SJCRH30 (cell line): Measurements from ENCODE around the gene LCN1. TPM values are rescaled to one million over a fixed set of nuclear protein-coding genes. Genes with fewer than 3 reads are reported as not detected.
"Not testable (repeated sequence)": the region's sequence is repeated elsewhere in the genome, so short reads cannot be mapped to it uniquely, and the experiment has no call there.

Experiments
- DNase-seq, 2 experiments: peaks; one replicate each; pipeline ENCODE4 v3.0.0-alpha.2; 2015 to 2020
- H3K27ac ChIP-seq: fragments of 250-450 bp; sonication (Bioruptor Pico); 2 replicates; pipeline ENCODE4 v1.5.1; 2020; ENCODE audit warnings: mild to moderate bottlenecking, moderate library complexity
- H3K27me3 ChIP-seq: fragments of 250-450 bp; sonication (Bioruptor Pico); 2 replicates; pipeline ENCODE4 v1.5.1; 2020; ENCODE audit warnings: mild to moderate bottlenecking, moderate library complexity
- H3K36me3 ChIP-seq: fragments of 250-450 bp; sonication (Bioruptor Pico); 2 replicates; pipeline ENCODE4 v1.5.1; 2020; ENCODE audit warnings: mild to moderate bottlenecking, moderate library complexity
- H3K4me1 ChIP-seq: fragments of 250-450 bp; sonication (Bioruptor Pico); 2 replicates; pipeline ENCODE4 v1.5.1; 2020; ENCODE audit warnings: mild to moderate bottlenecking, moderate library complexity
- H3K4me3 ChIP-seq: fragments of 250-450 bp; sonication (Bioruptor Pico); 2 replicates; pipeline ENCODE4 v1.5.1; 2020; ENCODE audit warnings: mild to moderate bottlenecking, moderate library complexity
- H3K9me3 ChIP-seq: fragments of 250-450 bp; sonication (Bioruptor Pico); replicated peaks from 2 replicates; pipeline ENCODE4 v1.5.1; 2020; ENCODE audit warnings: mild to moderate bottlenecking, moderate library complexity
- total RNA-seq: library from RNA; depleted of rRNA; stranded (reverse); fragments of >200 nt; shearing (Covaris generic); gene quantifications from 2 replicates; pipeline ENCODE4 v1.2.3, GENCODE V29; 2014

Gene LCN1
- total RNA-seq, 1 experiment from 2014 or later = not detected

DNA sequence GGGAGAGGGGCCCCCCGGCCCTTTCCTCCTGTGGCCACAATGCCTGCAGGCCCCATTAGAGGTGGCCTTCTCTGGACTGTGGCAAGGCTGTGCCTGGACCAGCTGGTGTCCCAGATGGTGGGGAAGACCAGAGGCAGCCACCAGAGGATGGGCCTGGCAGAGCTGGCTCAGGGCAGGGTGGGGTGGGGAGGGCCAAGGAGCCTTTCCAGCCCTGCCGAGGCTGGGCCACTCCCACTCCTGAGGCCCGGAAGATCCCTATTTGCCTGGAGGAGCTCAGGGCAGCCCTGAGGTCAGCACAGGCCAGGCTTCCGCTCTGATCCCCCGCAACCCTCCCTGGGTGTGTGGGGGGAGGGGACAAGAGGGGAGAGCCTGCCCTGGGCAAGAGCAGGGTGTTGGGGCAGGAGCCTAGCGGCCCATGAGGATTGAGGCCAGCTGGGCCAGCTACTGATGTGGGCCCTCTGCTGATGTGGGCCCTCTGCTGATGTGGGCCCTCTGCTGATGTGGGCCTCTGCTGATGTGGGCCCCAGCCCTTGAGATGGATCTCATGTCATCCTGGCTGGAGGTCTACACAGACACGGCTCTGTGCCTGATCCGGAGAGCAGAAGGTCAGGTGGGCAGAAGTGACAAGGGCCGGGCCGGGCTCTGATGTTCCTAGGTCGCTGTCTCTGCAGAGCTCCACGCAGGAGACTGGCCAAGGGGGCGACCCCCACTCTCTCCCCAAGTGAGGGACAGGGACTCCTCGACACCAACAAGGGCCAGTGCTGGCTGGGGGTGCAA lies 14.7 kb upstream of the LCN1 start:
- DNase-seq = no peak

DNA sequence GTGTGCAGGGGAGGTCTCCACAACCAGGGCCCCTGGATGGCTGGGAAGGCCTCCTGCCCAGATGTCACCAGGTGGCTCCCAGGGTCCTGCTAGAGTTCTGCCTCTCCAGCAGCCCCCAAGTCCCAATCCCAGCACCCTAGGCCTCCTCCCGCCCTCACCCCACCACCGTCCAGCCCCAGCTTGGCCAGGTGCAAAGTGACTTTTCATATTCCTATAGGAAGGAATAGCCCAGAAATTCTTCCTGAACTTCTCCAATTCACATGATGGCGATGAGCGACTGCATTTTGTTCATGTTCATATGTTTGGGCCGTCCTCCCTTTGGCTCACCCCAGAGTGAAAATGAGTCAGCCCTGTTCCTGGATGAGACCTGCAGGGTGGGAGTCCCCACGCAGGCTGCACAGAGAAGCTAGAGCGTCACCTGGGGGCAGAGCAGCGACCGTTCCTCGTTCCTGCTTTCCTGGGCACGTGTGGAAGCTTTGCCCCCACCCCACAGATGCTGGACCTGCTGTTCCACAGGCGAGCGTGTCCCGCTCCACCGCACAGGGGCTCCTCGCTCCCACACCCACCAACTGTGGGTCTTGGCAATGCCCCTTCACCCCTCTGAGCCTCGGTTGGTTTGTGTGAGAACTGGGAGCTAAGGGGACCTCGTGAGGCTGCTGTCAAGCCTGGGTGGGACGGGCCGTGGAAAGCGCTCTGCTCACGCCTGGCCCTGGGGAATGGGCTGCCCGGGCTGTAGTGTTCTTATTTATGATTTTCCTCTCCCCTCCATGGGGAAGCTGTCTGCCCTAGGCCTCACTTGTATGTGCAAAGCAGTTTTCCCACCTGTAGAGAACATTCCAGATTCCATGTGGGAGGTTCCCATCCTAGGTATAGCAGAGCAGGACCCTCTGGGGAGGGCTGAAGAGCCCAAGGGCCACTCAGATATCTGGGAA lies 13.9 kb upstream of the LCN1 start:
- Histone ChIP-seq H3K36me3 (peaks cover 22% of the 10 kb centered on the region), H3K27ac (no peak overlapping the region), H3K4me1 (no peaks in the 10 kb centered on the region), H3K4me3 (no peak overlapping the region), H3K9me3 (no peaks in the 10 kb centered on the region), H3K27me3 (peaks cover 6% of the 10 kb centered on the region)
- DNase-seq = peak in 1 of 2 experiments; percentile 0

More for the DNA sequence above, 14.7 kb upstream of the LCN1 start:
- no peak overlapping the region for H3K4me3 ChIP-seq
- no peaks in the 10 kb centered on the region for H3K9me3 ChIP-seq
- peaks cover under 1% of the 10 kb centered on the region; the same call in 1 of the 2 replicates for H3K27me3 ChIP-seq
- peaks cover 29% of the 10 kb centered on the region for H3K36me3 ChIP-seq
- peaks cover 6% of the 10 kb centered on the region; the same call in 1 of the 2 replicates for H3K4me1 ChIP-seq
- H3K27ac ChIP-seq = no peak overlapping the region

DNA sequence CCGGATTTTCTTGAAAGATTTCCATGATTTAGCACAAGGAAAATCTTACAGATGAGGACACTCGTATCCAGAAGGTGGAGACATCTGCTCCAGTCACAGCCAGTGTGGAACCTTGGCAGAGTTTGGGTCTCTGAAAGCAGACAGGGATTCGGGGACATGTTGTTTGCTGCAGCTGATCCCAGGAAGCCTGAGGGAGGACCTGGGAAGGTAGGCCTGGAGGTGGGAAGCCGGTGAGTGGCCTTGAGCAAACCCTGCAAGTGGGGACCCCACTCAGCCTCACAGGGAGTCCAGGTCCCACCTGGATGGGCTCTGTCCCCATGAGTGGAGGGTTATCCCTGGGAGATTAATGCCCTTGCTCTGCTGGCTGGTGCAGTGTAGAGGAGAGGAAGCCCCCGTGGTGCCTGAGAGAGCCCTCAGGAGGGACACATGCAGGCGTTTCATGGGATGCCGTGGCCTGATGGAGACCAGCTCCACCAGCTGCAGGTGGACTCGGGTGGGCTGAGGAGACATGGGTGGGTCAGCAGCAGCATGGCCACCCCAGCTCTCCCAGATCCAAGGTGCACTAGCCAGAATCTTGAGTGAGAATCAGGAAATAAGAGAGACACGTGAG lies 12.9 kb upstream of the LCN1 start:
- no peak overlapping the region for H3K4me3 ChIP-seq
- no peak overlapping the region for H3K27ac ChIP-seq
- peak in 1 of 2 experiments; percentile 1 for DNase-seq
- H3K36me3 ChIP-seq = peaks cover 15% of the 10 kb centered on the region
- no peaks in the 10 kb centered on the region for H3K9me3 ChIP-seq
- peaks cover 11% of the 10 kb centered on the region for H3K27me3 ChIP-seq
- no peaks in the 10 kb centered on the region for H3K4me1 ChIP-seq

DNA sequence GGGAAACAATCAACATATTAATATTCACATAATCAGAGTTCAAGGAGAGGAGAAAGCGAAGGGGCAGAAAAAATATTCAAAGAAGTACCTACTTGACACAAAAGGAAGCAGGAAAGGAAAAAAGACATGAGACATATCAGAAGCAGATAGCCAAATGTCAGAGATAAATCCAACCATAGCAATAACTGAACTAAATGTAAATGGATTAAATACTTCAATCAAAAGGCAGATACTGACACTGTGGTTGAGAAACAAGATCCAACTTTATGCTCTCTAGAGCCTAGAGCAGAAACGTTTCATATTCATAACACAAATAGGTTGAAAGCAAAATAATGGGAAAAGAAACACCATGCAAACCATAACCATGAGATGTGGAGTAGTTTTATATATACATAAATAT lies 11.8 kb upstream of the LCN1 start:
- no peaks in the 10 kb centered on the region for H3K4me1 ChIP-seq
- no peak overlapping the region for H3K4me3 ChIP-seq
- H3K27me3 ChIP-seq = peaks cover 16% of the 10 kb centered on the region
- H3K27ac ChIP-seq = no peak overlapping the region
- peaks cover 4% of the 10 kb centered on the region for H3K36me3 ChIP-seq
- no peak for DNase-seq
- no peaks in the 10 kb centered on the region for H3K9me3 ChIP-seq

DNA sequence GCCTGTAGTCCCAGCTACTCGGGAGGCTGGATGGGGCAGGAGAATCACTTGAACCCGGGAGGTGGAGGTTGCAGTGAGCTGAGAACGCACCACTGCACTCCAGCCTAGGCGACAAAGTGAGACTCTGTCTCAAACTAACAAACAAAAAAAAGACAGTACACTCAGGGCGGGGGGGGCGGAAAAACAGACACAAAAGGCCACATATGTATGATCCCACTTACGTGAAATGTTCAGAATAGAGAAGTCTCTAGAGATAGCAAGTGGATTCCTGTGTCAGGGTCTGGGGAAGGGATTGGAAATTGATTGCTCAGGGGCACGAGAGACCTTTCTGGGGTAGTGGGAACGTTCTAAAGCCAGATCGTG lies 9.0 kb upstream of the LCN1 start:
- DNase-seq = no peak
- no peaks in the 10 kb centered on the region for H3K9me3 ChIP-seq
- H3K36me3 ChIP-seq = no peaks in the 10 kb centered on the region
- H3K4me1 ChIP-seq = no peaks in the 10 kb centered on the region
- no peak overlapping the region for H3K4me3 ChIP-seq
- H3K27ac ChIP-seq = no peak overlapping the region
- peaks cover 25% of the 10 kb centered on the region for H3K27me3 ChIP-seq

DNA sequence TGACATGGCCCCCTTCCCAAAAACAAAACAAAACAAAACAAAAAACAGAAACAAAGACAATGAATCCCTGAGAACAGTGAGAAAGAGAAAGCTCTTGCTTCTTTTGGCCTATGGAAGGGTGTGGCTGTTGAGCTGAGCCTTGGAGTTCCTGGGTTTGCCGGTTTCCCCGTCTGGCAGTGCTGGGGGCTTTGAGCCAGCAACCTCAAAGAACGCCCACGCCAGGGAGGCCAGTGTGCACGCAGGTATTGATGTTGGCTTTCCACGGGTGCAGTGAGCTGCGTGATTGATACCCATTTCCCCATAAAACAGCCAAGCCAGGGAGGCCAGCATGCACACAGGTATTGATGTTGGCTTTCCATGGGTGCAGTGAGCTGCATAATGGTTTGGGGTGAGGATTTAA lies 8.3 kb upstream of the LCN1 start:
- no peak for DNase-seq

DNA sequence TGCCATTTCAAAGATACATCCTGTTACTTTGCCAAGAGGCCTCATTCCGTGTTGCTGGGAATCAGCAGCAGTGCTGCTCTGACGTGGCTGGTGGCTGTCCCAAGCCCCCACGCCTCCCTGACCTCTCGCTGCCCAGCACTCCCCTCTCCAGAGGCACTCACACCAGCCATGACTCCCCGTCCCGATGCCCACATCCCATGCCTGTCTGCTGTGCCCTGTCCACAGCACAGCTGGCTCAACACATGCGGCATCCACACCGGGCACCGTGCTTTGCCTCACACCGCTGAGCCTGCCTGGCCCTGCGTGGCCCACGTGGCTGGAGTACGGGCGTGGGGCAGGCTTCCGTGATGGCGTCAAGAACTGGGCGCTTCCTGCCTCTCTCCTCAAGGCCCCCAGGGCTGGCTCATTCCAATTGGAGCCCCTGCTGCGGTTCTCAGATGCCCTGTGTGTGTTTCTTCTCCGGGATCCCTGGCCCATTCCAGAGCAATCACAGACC lies 7.8 kb upstream of the LCN1 start:
- no peak overlapping the region for H3K27ac ChIP-seq
- no peaks in the 10 kb centered on the region for H3K4me1 ChIP-seq
- no peaks in the 10 kb centered on the region for H3K9me3 ChIP-seq
- H3K27me3 ChIP-seq = peaks cover 25% of the 10 kb centered on the region
- no peaks in the 10 kb centered on the region for H3K36me3 ChIP-seq
- no peak overlapping the region for H3K4me3 ChIP-seq
- no peak for DNase-seq

More for the DNA sequence above, 8.3 kb upstream of the LCN1 start:
- no peaks in the 10 kb centered on the region for H3K36me3 ChIP-seq
- H3K27ac ChIP-seq = no peak overlapping the region
- H3K27me3 ChIP-seq = peaks cover 25% of the 10 kb centered on the region
- H3K4me1 ChIP-seq = no peaks in the 10 kb centered on the region
- no peaks in the 10 kb centered on the region for H3K9me3 ChIP-seq
- no peak overlapping the region for H3K4me3 ChIP-seq

DNA sequence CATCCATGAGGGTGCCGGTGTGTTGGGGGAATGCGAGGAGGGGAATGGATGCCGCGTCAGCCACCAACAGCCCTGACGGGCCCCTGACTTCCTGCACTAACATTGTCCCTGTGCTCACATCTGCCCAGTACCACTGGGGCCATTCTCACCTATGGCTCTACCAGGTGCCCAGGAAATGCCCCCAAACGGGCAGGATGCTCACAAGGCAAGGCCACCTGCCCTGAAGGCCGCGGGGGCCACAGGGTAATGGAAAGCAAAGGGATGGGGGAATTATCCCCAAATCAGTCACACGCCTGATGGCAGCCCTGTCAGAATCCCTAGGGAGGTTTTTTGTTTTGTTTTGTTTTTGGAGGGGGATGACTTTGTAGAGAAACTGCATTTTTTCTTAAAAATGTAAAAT lies 7.3 kb upstream of the LCN1 start:
- not testable (repeated sequence) for H3K9me3 ChIP-seq, H3K4me3 ChIP-seq, H3K4me1 ChIP-seq, H3K36me3 ChIP-seq, DNase-seq, H3K27ac ChIP-seq
- H3K27me3 ChIP-seq = peaks cover 25% of the 10 kb centered on the region

DNA sequence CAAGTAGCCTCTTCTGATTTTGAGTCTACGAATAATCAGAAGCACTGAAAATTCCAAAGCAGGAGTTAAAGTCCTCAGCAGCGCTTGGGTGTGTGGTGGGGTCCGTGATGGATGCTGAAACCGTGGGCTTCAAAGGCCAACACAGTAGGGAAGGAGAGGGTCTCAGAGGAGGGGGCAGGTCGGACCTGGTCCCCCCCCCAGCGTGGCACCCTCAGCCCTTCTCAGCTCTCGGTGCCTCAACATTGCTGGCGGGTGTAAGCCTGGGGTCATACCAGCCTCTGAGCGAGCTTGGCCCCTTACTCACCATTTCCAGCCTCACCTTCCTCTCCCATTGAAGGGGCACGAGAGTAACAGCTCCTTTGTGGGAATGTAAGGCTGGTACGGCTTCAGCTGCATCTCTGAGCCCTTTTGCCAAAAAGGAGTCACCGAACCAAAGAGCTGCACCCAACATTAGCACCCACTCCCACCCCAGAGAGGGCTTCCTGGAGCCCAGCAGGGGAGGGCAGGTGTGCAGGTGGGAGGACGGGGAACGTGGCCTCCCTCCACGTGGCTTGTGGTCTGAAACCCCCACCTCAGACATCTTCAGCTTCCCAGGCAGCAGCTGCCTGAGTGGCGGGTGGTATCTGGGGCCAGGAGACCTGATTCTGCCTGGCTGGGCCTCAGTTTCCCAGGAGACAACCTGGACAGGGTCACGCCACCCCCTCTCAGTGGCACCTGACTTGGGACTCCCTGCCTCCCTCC lies 6.7 kb upstream of the LCN1 start:
- no peaks in the 10 kb centered on the region for H3K9me3 ChIP-seq
- H3K4me1 ChIP-seq = no peaks in the 10 kb centered on the region
- H3K27me3 ChIP-seq = peaks cover 25% of the 10 kb centered on the region
- no peak overlapping the region for H3K4me3 ChIP-seq
- no peaks in the 10 kb centered on the region for H3K36me3 ChIP-seq
- no peak for DNase-seq
- no peak overlapping the region for H3K27ac ChIP-seq

DNA sequence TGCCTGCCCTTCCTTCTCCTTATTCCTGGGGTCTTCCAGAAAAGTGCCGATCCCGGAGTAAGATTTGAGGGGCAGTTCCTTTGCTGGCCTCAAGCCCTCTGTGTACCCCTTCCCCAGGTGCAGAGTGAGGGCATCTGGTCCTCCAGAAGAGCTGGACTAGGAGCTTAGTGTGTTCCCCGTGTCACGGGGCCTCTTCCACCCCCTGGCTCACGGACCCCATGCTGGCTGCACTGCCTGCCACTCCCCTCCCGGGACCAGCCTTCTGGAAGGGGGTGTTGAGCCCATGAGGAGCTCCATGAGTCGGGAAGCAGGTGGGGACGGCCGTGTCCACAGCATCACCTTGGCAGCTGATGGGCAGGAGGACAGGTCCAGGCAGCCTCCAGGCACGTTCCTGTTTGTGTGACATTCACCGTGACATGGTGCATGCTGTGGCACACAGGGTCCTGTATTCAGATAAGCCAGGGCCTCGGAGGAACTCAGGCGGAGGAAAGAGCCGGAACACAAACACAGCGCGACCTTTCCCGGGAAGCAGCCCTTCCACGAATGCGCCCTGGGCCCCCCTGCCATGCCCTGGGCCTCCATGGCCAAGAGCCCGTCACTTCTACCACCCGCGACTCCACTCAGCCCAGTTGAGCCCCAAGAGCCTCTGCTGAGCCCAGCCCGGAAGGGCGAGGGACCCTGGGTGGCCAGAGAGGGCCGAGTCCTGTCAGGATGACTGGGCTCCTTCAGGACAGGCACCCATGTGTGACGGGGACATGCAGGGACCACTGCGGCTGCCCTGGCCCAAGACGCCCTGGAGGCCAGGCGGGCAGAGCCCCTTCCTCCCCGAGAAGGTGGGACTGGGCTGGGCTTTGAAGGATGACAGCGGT lies 5.9 kb upstream of the LCN1 start:
- no peak for DNase-seq
- H3K36me3 ChIP-seq = no peaks in the 10 kb centered on the region
- H3K9me3 ChIP-seq = no peaks in the 10 kb centered on the region
- no peaks in the 10 kb centered on the region for H3K4me1 ChIP-seq
- H3K27me3 ChIP-seq = peaks cover 25% of the 10 kb centered on the region
- no peak overlapping the region for H3K27ac ChIP-seq
- H3K4me3 ChIP-seq = no peak overlapping the region

DNA sequence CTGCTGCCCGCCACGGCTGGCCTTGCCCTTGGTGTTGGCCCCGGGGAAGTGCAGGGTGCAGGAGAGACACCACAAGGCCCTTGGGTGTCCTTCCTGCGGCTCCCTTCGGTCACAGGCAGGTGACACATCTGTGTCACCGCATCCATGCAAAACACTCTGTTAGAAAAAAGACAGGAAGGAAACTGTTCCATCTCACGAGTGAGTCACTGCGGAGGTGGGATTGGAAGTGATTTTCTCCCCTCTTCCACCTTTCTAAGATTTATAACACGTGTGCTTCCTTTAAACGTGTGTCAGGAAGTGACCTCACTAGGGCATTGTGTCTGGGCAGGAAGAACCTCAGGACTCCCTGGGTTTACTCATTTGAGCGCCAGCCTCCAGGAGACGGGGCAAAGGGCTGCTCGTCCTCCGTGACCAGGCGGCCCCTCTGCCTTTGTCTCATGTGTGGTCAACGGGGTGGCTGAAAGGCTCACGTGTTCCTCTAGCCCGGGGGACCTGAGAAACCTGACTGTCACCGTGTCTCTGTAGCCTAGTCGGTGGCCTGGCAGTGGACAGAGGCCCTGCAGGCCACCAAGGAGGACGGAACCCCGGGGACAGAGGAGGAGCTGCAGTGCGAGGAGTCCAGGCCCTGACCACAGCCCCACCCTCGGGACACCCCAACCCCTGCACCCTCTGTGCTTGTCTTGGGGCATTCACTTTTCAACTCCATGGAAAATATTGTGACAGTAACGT lies 4.9 kb upstream of the LCN1 start:
- H3K4me3 ChIP-seq = no peak overlapping the region
- H3K4me1 ChIP-seq = no peaks in the 10 kb centered on the region
- peaks cover 25% of the 10 kb centered on the region for H3K27me3 ChIP-seq
- no peaks in the 10 kb centered on the region for H3K36me3 ChIP-seq
- DNase-seq = no peak
- no peak overlapping the region for H3K27ac ChIP-seq
- H3K9me3 ChIP-seq = no peaks in the 10 kb centered on the region

DNA sequence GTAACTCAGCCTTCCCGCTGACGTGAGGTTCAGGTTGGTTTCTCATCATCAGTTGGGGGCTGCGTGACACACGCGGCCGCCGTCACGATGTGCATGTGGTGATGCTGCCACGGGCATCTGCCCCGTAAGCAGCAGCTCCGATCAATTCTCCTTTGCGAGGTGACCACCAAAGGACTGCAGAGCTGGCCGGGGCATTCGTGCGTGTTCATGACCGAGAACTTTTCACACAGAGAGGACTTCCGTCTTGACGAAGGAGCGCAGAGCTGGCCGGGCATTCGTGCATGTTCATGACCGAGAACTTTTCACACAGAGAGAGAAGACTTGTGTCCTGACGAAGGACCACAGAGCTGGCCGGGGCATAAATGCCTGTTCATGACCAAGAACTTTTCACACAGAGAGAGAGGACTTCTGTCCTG lies 3.8 kb upstream of the LCN1 start:
- peaks cover 19% of the 10 kb centered on the region for H3K27me3 ChIP-seq
- H3K4me1 ChIP-seq = no peaks in the 10 kb centered on the region
- DNase-seq = no peak
- no peaks in the 10 kb centered on the region for H3K9me3 ChIP-seq
- H3K27ac ChIP-seq = no peak overlapping the region
- no peak overlapping the region for H3K4me3 ChIP-seq
- H3K36me3 ChIP-seq = no peaks in the 10 kb centered on the region
